Measurements from ENCODE around the gene NUP210.

GRCh38 chr3:13377021-13377420 lies 43.1 kb downstream of the NUP210 start:
- TF ChIP-seq GATA2 (IDR thresholded peaks at IDR 0.05; ENCODE audit: low read depth, low read length) (no peak), GATA3 (IDR thresholded peaks at IDR 0.05; ENCODE audit: low read depth, low read length) (no peak)
